GM12878 (cell line): ENCODE results near the gene CCDC15.

Experiments
- BACH1 ChIP-seq: fragments of 450-650 bp; IDR thresholded peaks from 2 replicates; pipeline ENCODE4 v1.6.1; 2017; ENCODE audit warnings: mild to moderate bottlenecking, borderline replicate concordance
- CHD4 ChIP-seq: fragments of 200-600 bp; sonication (generic); IDR thresholded peaks from 2 replicates; pipeline ENCODE4 v1.6.1; 2016; ENCODE audit warnings: mild to moderate bottlenecking
- CTCF ChIP-seq, 3 experiments: IDR thresholded peaks in 2 of 3; conservative IDR thresholded peaks in 1 of 3; 2 replicates each; pipeline ENCODE4 v1.5.1; 2011; ENCODE audit warnings: low read depth in 3 of 3, low read length in 3 of 3, mild to moderate bottlenecking in 3 of 3, control low read depth in 2 of 3, moderate library complexity in 2 of 3, inconsistent platforms in 1 of 3, mixed read lengths in 1 of 3; ENCODE audit not compliant: control insufficient read depth in 2 of 3, insufficient read depth in 1 of 3; ENCODE audit errors: extremely low read depth in 1 of 3
- EZH2 ChIP-seq: IDR thresholded peaks from 2 replicates; pipeline ENCODE4 v1.6.1; 2012; ENCODE audit warnings: low read depth, mild to moderate bottlenecking, control low read depth, inconsistent platforms, low read length, borderline replicate concordance; ENCODE audit not compliant: control insufficient read depth
- MYC ChIP-seq: IDR thresholded peaks from 2 replicates; pipeline ENCODE4 v1.6.1; 2011; ENCODE audit warnings: mild to moderate bottlenecking, low read length, moderate library complexity, inconsistent platforms; ENCODE audit not compliant: insufficient read depth, insufficient replicate concordance, insufficient read length, severe bottlenecking
- PKNOX1 ChIP-seq: fragments of 450-650 bp; IDR thresholded peaks from 2 replicates; pipeline ENCODE4 v1.6.1; 2016; ENCODE audit warnings: mild to moderate bottlenecking
- POLR2A ChIP-seq: IDR thresholded peaks from 2 replicates; pipeline ENCODE4 v1.6.1; 2011; ENCODE audit warnings: low read depth, mild to moderate bottlenecking, low read length
- STAT3 ChIP-seq: IDR thresholded peaks from 2 replicates; pipeline ENCODE4 v1.6.1; 2011; ENCODE audit warnings: low read depth, low read length, improper control_type of control experiment
- YY1 ChIP-seq: IDR thresholded peaks from 2 replicates; pipeline ENCODE4 v1.6.1; 2011; ENCODE audit warnings: low read depth, mild to moderate bottlenecking, low read length
- ZZZ3 ChIP-seq: IDR thresholded peaks from 2 replicates; pipeline ENCODE4 v1.6.1; 2011; ENCODE audit warnings: low read depth; ENCODE audit not compliant: control insufficient read depth, insufficient read length

- TF ChIP-seq CHD4 (no peak), YY1 (no peak), MYC (no peak), ZZZ3 (no peak), CTCF (IDR thresholded peaks at IDR 0.05 in 2 of 3, conservative IDR thresholded peaks at IDR 0.05 in 1 of 3; ENCODE audit: control insufficient read depth in 2 of 3, extremely low read depth in 1 of 3, insufficient read depth in 1 of 3, low read depth in 3 of 3, low read length in 3 of 3) (no peak), STAT3 (no peak), EZH2 (no peak), POLR2A (no peak), BACH1 (no peak), PKNOX1 (no peak)
Measured at GRCh38 chr11:124943741-124944140, 10.3 kb upstream of the CCDC15 start.
